Esophagus (tissue), 2 donors: ENCODE measurements around the gene ULBP3. TPM values are rescaled to one million over a fixed set of nuclear protein-coding genes. Genes with fewer than 3 reads are reported as not detected.

Source experiments
- H3K27ac ChIP-seq, 2 donors: one replicate each; pipeline ENCODE4 v1.5.1; 2013; ENCODE audit warnings: low read depth in 2 of 2, mild to moderate bottlenecking in 2 of 2, inconsistent platforms in 1 of 2, low read length in 1 of 2, moderate library complexity in 1 of 2
- H3K27me3 ChIP-seq, 2 donors: one replicate each; pipeline ENCODE4 v1.6.1; 2013; ENCODE audit warnings: low read length in 2 of 2, control low read depth in 1 of 2, mild to moderate bottlenecking in 1 of 2; ENCODE audit not compliant: insufficient read depth in 2 of 2, control insufficient read depth in 1 of 2
- H3K36me3 ChIP-seq, 2 donors: one replicate each; pipeline ENCODE4 v1.6.1; 2013; ENCODE audit warnings: low read length in 1 of 2; ENCODE audit not compliant: control insufficient read depth in 2 of 2, insufficient read depth in 2 of 2
- H3K4me1 ChIP-seq, 2 donors: one replicate each; pipeline ENCODE4 v1.6.1; 2013; ENCODE audit warnings: low read length in 1 of 2; ENCODE audit not compliant: control insufficient read depth in 2 of 2, insufficient read depth in 2 of 2
- H3K4me3 ChIP-seq, 2 donors: one replicate each; pipeline ENCODE4 v1.5.1; 2013; ENCODE audit warnings: low read length in 2 of 2, mild to moderate bottlenecking in 2 of 2, low read depth in 1 of 2, moderate library complexity in 1 of 2
- H3K9me3 ChIP-seq, 2 donors: one replicate each; pipeline ENCODE4 v1.6.1; 2013; ENCODE audit warnings: mild to moderate bottlenecking in 2 of 2, low read depth in 1 of 2, low read length in 1 of 2, moderate library complexity in 1 of 2; ENCODE audit not compliant: control insufficient read depth in 2 of 2, insufficient read depth in 1 of 2
- WGBS, 2 donors: extraction: QIAGEN DNeasy Blood & Tissue Kit; methylation state at CpG; one replicate each; pipeline ENCODE4 v1.1.7; 2013; 5-methylcytosine and 5-hydroxymethylcytosine counted together
- polyA plus RNA-seq, 2 donors: library from polyadenylated mRNA; stranded (reverse); fragments of 200-250 nt; gene quantifications; one replicate each; pipeline ENCODE4 v1.2.3, GENCODE V29; 2013
- donor health status: healthy with polysubstance abuse.
- donor health status: Bipolar disorder and iron deficiency.

ULBP3 gene
- polyA plus RNA-seq, 2 donors = 0.61 to 1.9 TPM

- no peak overlapping the region for H3K27ac ChIP-seq
- 85 to 90% methylated on average over 8 of the region's 8 CpGs for WGBS, 2 donors
- no peak overlapping the region for H3K4me3 ChIP-seq
Measured at GRCh38 chr6:150099546-150099945, 30.6 kb upstream of the ULBP3 start.

GRCh38 chr6:150098155-150098554 lies 29.2 kb upstream of the ULBP3 start:
- 91 to 92% methylated on average over 10 of the region's 10 CpGs for WGBS, 2 donors

More at GRCh38 chr6:150099546-150099945, 30.6 kb upstream of the ULBP3 start:
- Histone ChIP-seq H3K9me3 (no peaks in the 10 kb centered on the region), H3K4me1 (no peaks in the 10 kb centered on the region), H3K36me3 (no peaks in the 10 kb centered on the region), H3K27me3 (no peaks in the 10 kb centered on the region)

GRCh38 chr6:150093397-150093796 lies 24.5 kb upstream of the ULBP3 start:
- no peaks in the 10 kb centered on the region for H3K4me1 ChIP-seq
- 84 to 87% methylated on average over 6 of the region's 6 CpGs for WGBS, 2 donors
- no peaks in the 10 kb centered on the region for H3K36me3 ChIP-seq
- no peaks in the 10 kb centered on the region for H3K9me3 ChIP-seq
- no peak overlapping the region for H3K27ac ChIP-seq
- H3K27me3 ChIP-seq = no peaks in the 10 kb centered on the region
- H3K4me3 ChIP-seq = no peak overlapping the region

More at GRCh38 chr6:150098155-150098554, 29.2 kb upstream of the ULBP3 start:
- Histone ChIP-seq H3K4me1 (no peaks in the 10 kb centered on the region), H3K27ac (no peak overlapping the region), H3K4me3 (no peak overlapping the region), H3K36me3 (no peaks in the 10 kb centered on the region), H3K27me3 (no peaks in the 10 kb centered on the region), H3K9me3 (no peaks in the 10 kb centered on the region)

- no peak overlapping the region for H3K4me3 ChIP-seq
- no peaks in the 10 kb centered on the region for H3K9me3 ChIP-seq
- H3K27me3 ChIP-seq = no peaks in the 10 kb centered on the region
- H3K27ac ChIP-seq = no peak overlapping the region
- H3K4me1 ChIP-seq = no peaks in the 10 kb centered on the region
- WGBS, 2 donors = 37 to 47% methylated on average over 4 of the region's 4 CpGs
- H3K36me3 ChIP-seq = no peaks in the 10 kb centered on the region
Measured at GRCh38 chr6:150091476-150091875, 22.6 kb upstream of the ULBP3 start.

- Histone ChIP-seq H3K27me3 (no peaks in the 10 kb centered on the region), H3K36me3 (no peaks in the 10 kb centered on the region), H3K4me3 (no peak overlapping the region), H3K27ac (no peak overlapping the region), H3K9me3 (no peaks in the 10 kb centered on the region), H3K4me1 (no peaks in the 10 kb centered on the region)
- WGBS, 2 donors = 94 to 95% methylated on average over 3 of the region's 3 CpGs
Measured at GRCh38 chr6:150090328-150090727, 21.4 kb upstream of the ULBP3 start.

- Histone ChIP-seq H3K4me1 (no peaks in the 10 kb centered on the region), H3K27me3 (no peaks in the 10 kb centered on the region), H3K4me3 (no peak overlapping the region), H3K27ac (no peak overlapping the region), H3K36me3 (no peaks in the 10 kb centered on the region), H3K9me3 (no peaks in the 10 kb centered on the region)
- WGBS, 2 donors = 86 to 89% methylated on average over 12 of the region's 12 CpGs
Measured at GRCh38 chr6:150088481-150089154, 19.7 kb upstream of the ULBP3 start.

GRCh38 chr6:150087336-150087735 lies 18.4 kb upstream of the ULBP3 start:
- H3K4me1 ChIP-seq = no peaks in the 10 kb centered on the region
- no peaks in the 10 kb centered on the region for H3K9me3 ChIP-seq
- no peaks in the 10 kb centered on the region for H3K27me3 ChIP-seq
- no peak overlapping the region for H3K27ac ChIP-seq
- WGBS, 2 donors = 67 to 85% methylated on average over 1 of the region's 1 CpG
- no peaks in the 10 kb centered on the region for H3K36me3 ChIP-seq
- H3K4me3 ChIP-seq = no peak overlapping the region

- Histone ChIP-seq H3K27me3 (no peaks in the 10 kb centered on the region), H3K27ac (no peak overlapping the region), H3K36me3 (no peaks in the 10 kb centered on the region), H3K4me1 (no peaks in the 10 kb centered on the region), H3K4me3 (no peak overlapping the region), H3K9me3 (no peaks in the 10 kb centered on the region)
- WGBS, 2 donors = 86 to 91% methylated on average over 7 of the region's 7 CpGs
Measured at GRCh38 chr6:150086026-150086425, 17.1 kb upstream of the ULBP3 start.

GRCh38 chr6:150084426-150084825 lies 15.5 kb upstream of the ULBP3 start:
- H3K9me3 ChIP-seq = no peaks in the 10 kb centered on the region
- H3K4me3 ChIP-seq = no peak overlapping the region
- no peaks in the 10 kb centered on the region for H3K4me1 ChIP-seq
- H3K36me3 ChIP-seq = no peaks in the 10 kb centered on the region
- no peaks in the 10 kb centered on the region for H3K27me3 ChIP-seq
- H3K27ac ChIP-seq = no peak overlapping the region
- 82 to 85% methylated on average over 7 of the region's 7 CpGs for WGBS, 2 donors

- H3K36me3 ChIP-seq = no peaks in the 10 kb centered on the region
- no peaks in the 10 kb centered on the region for H3K4me1 ChIP-seq
- no peaks in the 10 kb centered on the region for H3K9me3 ChIP-seq
- no peak overlapping the region for H3K4me3 ChIP-seq
- WGBS, 2 donors = 87% methylated on average over 3 of the region's 3 CpGs
- H3K27ac ChIP-seq = no peak overlapping the region
- H3K27me3 ChIP-seq = no peaks in the 10 kb centered on the region
Measured at GRCh38 chr6:150083839-150084238, 14.9 kb upstream of the ULBP3 start.
